CD14-positive monocyte (primary cell): Measurements from ENCODE around the gene EARS2. TPM values are rescaled to one million over a fixed set of nuclear protein-coding genes. Genes with fewer than 3 reads are reported as not detected.

Experiments used
- DNase-seq, 3 donors: peaks; one replicate each; pipeline ENCODE4 v3.0.0-alpha.2; 2011 to 2022
- H2AFZ ChIP-seq: 2 replicates; pipeline ENCODE4 v1.6.0; 2012; ENCODE audit warnings: mild to moderate bottlenecking, low read depth, low read length, inconsistent platforms; ENCODE audit not compliant: insufficient read depth, poor library complexity, severe bottlenecking
- H3K27ac ChIP-seq, 2 donors: 1 replicate in 1 of 2; 2 replicates in 1 of 2; pipeline ENCODE4 v1.5.1; 2012 to 2013; ENCODE audit warnings: low read length in 2 of 2, control low read depth in 1 of 2, inconsistent platforms in 1 of 2, low read depth in 1 of 2, mild to moderate bottlenecking in 1 of 2
- H3K27me3 ChIP-seq, 2 donors: one replicate each; pipeline versions ENCODE4 v1.6.0 to v1.6.1; 2011 to 2013; ENCODE audit warnings: low read length in 2 of 2; ENCODE audit not compliant: control insufficient read depth in 2 of 2, insufficient read depth in 2 of 2
- H3K36me3 ChIP-seq, 2 donors: replicated peaks in 1 of 2; 1 replicate in 1 of 2; 2 replicates in 1 of 2; pipeline versions ENCODE4 v1.5.1 to v1.6.1; 2012 to 2013; ENCODE audit warnings: low read length in 2 of 2, control low read depth in 1 of 2, inconsistent platforms in 1 of 2, mild to moderate bottlenecking in 1 of 2; ENCODE audit not compliant: insufficient read depth in 2 of 2, control insufficient read depth in 1 of 2
- H3K4me1 ChIP-seq, 2 donors: 1 replicate in 1 of 2; 2 replicates in 1 of 2; pipeline versions ENCODE4 v1.5.1 to v1.6.1; 2012 to 2013; ENCODE audit warnings: low read length in 2 of 2, control low read depth in 1 of 2, inconsistent platforms in 1 of 2, mild to moderate bottlenecking in 1 of 2, moderate library complexity in 1 of 2; ENCODE audit not compliant: insufficient read depth in 2 of 2, control insufficient read depth in 1 of 2
- H3K4me2 ChIP-seq: replicated peaks from 2 replicates; pipeline ENCODE3; 2012; ENCODE audit warnings: low read length, moderate library complexity, mild to moderate bottlenecking; ENCODE audit not compliant: poor library complexity, severe bottlenecking; ENCODE audit errors: extremely low read depth
- H3K4me3 ChIP-seq, 3 experiments: fragments of 200-600 bp in 1 of 3; sonication (generic) in 1 of 3; replicated peaks in 1 of 3; 1 replicate in 2 of 3; 2 replicates in 1 of 3; pipeline ENCODE4 v1.5.1; 2011 to 2013; ENCODE audit warnings: low read length in 3 of 3, mild to moderate bottlenecking in 3 of 3, control low read depth in 2 of 3, low read depth in 2 of 3, inconsistent platforms in 1 of 3, moderate library complexity in 1 of 3
- H3K79me2 ChIP-seq: 2 replicates; pipeline ENCODE4 v1.6.0; 2012; ENCODE audit warnings: mild to moderate bottlenecking, control low read depth, inconsistent platforms, low read length, moderate library complexity; ENCODE audit not compliant: insufficient read depth
- H3K9ac ChIP-seq: 2 replicates; pipeline ENCODE4 v1.6.0; 2017; ENCODE audit warnings: low read length, mild to moderate bottlenecking; ENCODE audit not compliant: insufficient read depth, poor library complexity, severe bottlenecking
- H3K9me3 ChIP-seq, 2 donors: replicated peaks in 1 of 2; 1 replicate in 1 of 2; 2 replicates in 1 of 2; pipeline versions ENCODE4 v1.5.1 to v1.6.1; 2012 to 2013; ENCODE audit warnings: low read length in 2 of 2, control low read depth in 1 of 2; ENCODE audit not compliant: control insufficient read depth in 1 of 2, insufficient read depth in 1 of 2
- H4K20me1 ChIP-seq: 2 replicates; pipeline ENCODE4 v1.6.0; 2012; ENCODE audit warnings: mild to moderate bottlenecking, low read length, control low read depth, moderate library complexity; ENCODE audit not compliant: insufficient read depth
- H3K27ac Mint-ChIP-seq, 7 donors: one replicate each; pipeline ENCODE4 v1.8.0; 2020; ENCODE audit warnings: mild to moderate bottlenecking in 7 of 7, mixed read lengths in 7 of 7, moderate library complexity in 6 of 7, inconsistent platforms in 2 of 7
- H3K27me3 Mint-ChIP-seq, 3 donors: one replicate each; pipeline ENCODE4 v1.8.0; 2021 to 2022; ENCODE audit warnings: low read depth in 3 of 3, mild to moderate bottlenecking in 3 of 3, mixed read lengths in 3 of 3, moderate library complexity in 3 of 3, inconsistent platforms in 1 of 3
- H3K36me3 Mint-ChIP-seq, 2 donors: one replicate each; pipeline ENCODE4 v1.8.0; 2020; ENCODE audit warnings: mixed read lengths in 2 of 2, inconsistent platforms in 1 of 2, mild to moderate bottlenecking in 1 of 2
- H3K4me1 Mint-ChIP-seq: one replicate; pipeline ENCODE4 v1.8.0; 2020; ENCODE audit warnings: mild to moderate bottlenecking, mixed read lengths
- H3K4me3 Mint-ChIP-seq, 2 donors: one replicate each; pipeline ENCODE4 v1.8.0; 2020; ENCODE audit warnings: mild to moderate bottlenecking in 2 of 2, mixed read lengths in 2 of 2, moderate library complexity in 1 of 2
- H3K9me3 Mint-ChIP-seq, 7 donors: one replicate each; pipeline ENCODE4 v1.8.0; 2020 to 2022; ENCODE audit warnings: mixed read lengths in 7 of 7, mild to moderate bottlenecking in 6 of 7, moderate library complexity in 6 of 7, inconsistent platforms in 2 of 7
- WGBS: methylation state at CpG from one replicate; pipeline ENCODE4 v1.1.5; 2013; ENCODE audit warnings: missing lambda C conversion rate; ENCODE audit not compliant: insufficient coverage; 5-methylcytosine and 5-hydroxymethylcytosine counted together
- intact Hi-C, 2 donors: fragments of 100-400 bp; cut with micrococcal nuclease; formaldehyde crosslinking; loops; one replicate each; pipeline versions ENCODE4 v1.15.0 to v1.15.1; 2023
- polyA plus RNA-seq, 3 donors: library from polyadenylated mRNA; depleted of rRNA in 1 of 3; unstranded in 2 of 3; stranded (reverse) in 1 of 3; fragments of 300-500 nt in 2 of 3; fragments of >200 nt in 1 of 3; fragmentation: Illumina TruSeq in 2 of 3; gene quantifications; 1 replicate in 2 of 3; 2 replicates in 1 of 3; pipeline ENCODE4 v1.2.3, GENCODE V29; 2012 to 2021
- TF ChIP-seq, protein P1 (sequence below): fragments of 200-600 bp; IDR thresholded peaks from one replicate; pipeline ENCODE4 v1.8.0; 2022; ENCODE audit warnings: antibody characterized with exemption, mild to moderate bottlenecking

EARS2 gene
- polyA plus RNA-seq, 3 donors: 2.9 to 4.7 (median 4.2) TPM

DNA sequence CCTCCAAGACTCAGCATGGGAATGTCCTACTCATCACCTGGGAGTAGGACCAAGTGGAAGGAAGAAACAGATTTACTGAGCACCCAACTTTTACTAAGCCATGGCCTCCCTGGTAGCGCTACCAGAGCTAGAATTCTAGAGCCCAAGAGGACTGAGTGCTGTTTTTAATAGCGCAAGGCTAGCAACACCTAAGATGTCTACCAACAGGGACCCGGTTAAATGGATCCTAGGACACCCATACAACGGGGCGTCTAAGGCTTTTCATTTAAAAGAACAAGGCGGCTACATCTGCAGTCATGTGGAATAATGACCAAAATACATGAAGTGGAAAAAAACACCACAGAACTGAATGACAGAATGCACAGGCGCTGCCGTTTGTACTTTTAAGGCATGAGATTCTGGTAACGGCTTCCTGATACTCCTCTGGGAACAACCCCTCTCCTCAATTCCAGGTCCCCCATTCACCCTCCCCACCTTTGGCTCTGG is 51.9 kb downstream of the EARS2 start:
- H3K27me3 ChIP-seq: no peaks in the 10 kb centered on the region
- H2AFZ ChIP-seq: no peak overlapping the region
- H3K9me3 ChIP-seq: no peaks in the 10 kb centered on the region
- Mint-ChIP-seq H3K27ac (peak overlapping the region; percentile 88 to 99 (median 96)), H3K4me1 (peaks cover 83% of the 10 kb centered on the region), H3K4me3 (peak overlapping the region; percentile 70 to 72), H3K27me3 (peaks cover 0 to 2% (median 0%) of the 10 kb centered on the region in 3 donors), H3K36me3 (peaks cover 19 to 36% of the 10 kb centered on the region in 2 donors), H3K9me3 (no peaks in the 10 kb centered on the region)
- H4K20me1 ChIP-seq: peaks cover 92% of the 10 kb centered on the region
- H3K9ac ChIP-seq: peak overlapping the region; percentile 43
- H3K4me2 ChIP-seq: peak overlapping the region; percentile 44
- peaks cover 85 to 88% of the 10 kb centered on the region in 2 donors for H3K4me1 ChIP-seq
- 93% methylated on average over 4 of the region's 9 CpGs for WGBS
- peak overlapping the region; percentile 89 to 91 for H3K27ac ChIP-seq
- H3K36me3 ChIP-seq: peaks cover 0 to 14% of the 10 kb centered on the region in 2 donors
- DNase-seq: no peak
- H3K4me3 ChIP-seq: peak overlapping the region in 1 of 3 experiments; percentile 8
- intact Hi-C loops: loop anchor here (2.0 to 10.0 kb wide), 2 partner anchors 50 to 52 kb away; partner anchors contain the start of genes COG7 (in 1 of the 2), EARS2 (in 1 of the 2) and UBFD1 (in 1 of the 2)
- H3K79me2 ChIP-seq: peaks cover 100% of the 10 kb centered on the region
- TF ChIP-seq, protein P1, sequence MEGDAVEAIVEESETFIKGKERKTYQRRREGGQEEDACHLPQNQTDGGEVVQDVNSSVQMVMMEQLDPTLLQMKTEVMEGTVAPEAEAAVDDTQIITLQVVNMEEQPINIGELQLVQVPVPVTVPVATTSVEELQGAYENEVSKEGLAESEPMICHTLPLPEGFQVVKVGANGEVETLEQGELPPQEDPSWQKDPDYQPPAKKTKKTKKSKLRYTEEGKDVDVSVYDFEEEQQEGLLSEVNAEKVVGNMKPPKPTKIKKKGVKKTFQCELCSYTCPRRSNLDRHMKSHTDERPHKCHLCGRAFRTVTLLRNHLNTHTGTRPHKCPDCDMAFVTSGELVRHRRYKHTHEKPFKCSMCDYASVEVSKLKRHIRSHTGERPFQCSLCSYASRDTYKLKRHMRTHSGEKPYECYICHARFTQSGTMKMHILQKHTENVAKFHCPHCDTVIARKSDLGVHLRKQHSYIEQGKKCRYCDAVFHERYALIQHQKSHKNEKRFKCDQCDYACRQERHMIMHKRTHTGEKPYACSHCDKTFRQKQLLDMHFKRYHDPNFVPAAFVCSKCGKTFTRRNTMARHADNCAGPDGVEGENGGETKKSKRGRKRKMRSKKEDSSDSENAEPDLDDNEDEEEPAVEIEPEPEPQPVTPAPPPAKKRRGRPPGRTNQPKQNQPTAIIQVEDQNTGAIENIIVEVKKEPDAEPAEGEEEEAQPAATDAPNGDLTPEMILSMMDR: no peak

DNA sequence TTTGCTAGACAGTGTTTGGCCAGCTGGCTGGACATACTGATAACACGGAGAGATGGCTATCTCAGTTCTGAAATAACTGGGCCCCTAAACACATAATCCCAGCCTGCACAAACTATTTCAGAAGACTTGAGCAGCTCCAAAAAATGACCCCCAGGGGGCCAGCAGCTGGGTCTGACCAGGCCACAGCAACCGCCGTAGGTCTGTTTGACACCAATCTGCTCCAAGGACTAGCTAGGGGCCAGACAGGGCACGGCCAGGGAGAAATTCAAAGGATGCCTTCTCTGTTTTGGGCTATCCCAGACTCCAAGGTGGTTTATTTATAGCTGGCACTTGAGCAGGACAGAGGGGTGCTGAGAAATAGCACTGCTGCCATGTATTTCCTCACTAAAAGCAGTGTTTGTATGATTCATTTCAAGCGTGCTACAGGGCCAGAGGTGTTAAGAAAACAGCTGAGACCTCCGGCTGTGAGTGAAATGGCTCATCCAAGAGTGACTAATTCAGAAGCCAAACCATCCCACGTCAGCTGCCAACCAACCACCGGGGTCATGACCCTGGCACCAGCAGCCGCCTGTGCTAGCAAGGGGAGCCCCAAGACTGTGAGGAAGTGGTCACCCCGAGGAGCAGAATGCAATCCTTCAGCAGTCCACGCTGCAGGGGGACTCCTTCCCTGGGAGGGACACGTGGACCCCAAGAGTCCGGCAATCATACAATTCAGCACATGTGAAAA is 52.5 kb downstream of the EARS2 start:
- no peaks in the 10 kb centered on the region for H3K9me3 Mint-ChIP-seq
- H4K20me1 ChIP-seq: peaks cover 92% of the 10 kb centered on the region
- WGBS: 57% methylated on average over 7 of the region's 13 CpGs

More for the DNA sequence above, 52.5 kb downstream of the EARS2 start:
- H3K9me3 ChIP-seq: no peaks in the 10 kb centered on the region
- Mint-ChIP-seq H3K27me3 (peaks cover 0 to 2% (median 0%) of the 10 kb centered on the region in 3 donors), H3K27ac (peak overlapping the region; percentile 88 to 99 (median 96)), H3K4me1 (peaks cover 84% of the 10 kb centered on the region), H3K36me3 (peaks cover 21 to 39% of the 10 kb centered on the region in 2 donors), H3K4me3 (peak overlapping the region; percentile 70 to 72)
- intact Hi-C loops: loop anchor here (2.0 to 10.0 kb wide), 2 partner anchors 50 to 52 kb away; partner anchors contain the start of genes COG7 (in 1 of the 2), EARS2 (in 1 of the 2) and UBFD1 (in 1 of the 2)
- H3K4me3 ChIP-seq: peak overlapping the region in 1 of 3 experiments; percentile 8
- no peak overlapping the region for H2AFZ ChIP-seq
- peak overlapping the region; percentile 44 for H3K4me2 ChIP-seq
- no peaks in the 10 kb centered on the region for H3K27me3 ChIP-seq
- peak overlapping the region; percentile 89 to 91 for H3K27ac ChIP-seq
- H3K4me1 ChIP-seq: peaks cover 89 to 94% of the 10 kb centered on the region in 2 donors
- TF ChIP-seq, protein P1: peak; percentile 30
- peak overlapping the region; percentile 63 for H3K9ac ChIP-seq
- peak; percentile 95 to 98 (median 97) for DNase-seq
- peaks cover 0 to 14% of the 10 kb centered on the region in 2 donors for H3K36me3 ChIP-seq
- peaks cover 100% of the 10 kb centered on the region for H3K79me2 ChIP-seq
